Activated naive CD8-positive, alpha-beta T cell treated with anti-CD3 and anti-CD28 coated beads, Interleukin-2, amount 50 U/mL, for 24 hours (primary cell): ENCODE measurements around the gene VCAM1.

ENCODE experiments used
- ATAC-seq: fragments of 150-1000 bp; cut with Tn5 transposase; one replicate; pipeline ENCODE4 v1.10.0; 2021
- DNase-seq: peaks from one replicate; pipeline ENCODE4 v3.0.0; 2021
- H3K27ac Mint-ChIP-seq: one replicate; pipeline ENCODE4 v1.8.0; 2021; ENCODE audit warnings: mild to moderate bottlenecking, mixed read lengths
- H3K27me3 Mint-ChIP-seq: one replicate; pipeline ENCODE4 v1.8.0; 2021; ENCODE audit warnings: mixed read lengths
- H3K36me3 Mint-ChIP-seq: one replicate; pipeline ENCODE4 v1.8.0; 2021; ENCODE audit warnings: low read depth, mixed read lengths
- H3K4me1 Mint-ChIP-seq: one replicate; pipeline ENCODE4 v1.8.0; 2021; ENCODE audit warnings: mixed read lengths
- H3K4me3 Mint-ChIP-seq: one replicate; pipeline ENCODE4 v1.8.0; 2021; ENCODE audit warnings: mild to moderate bottlenecking, moderate library complexity, mixed read lengths
- H3K9me3 Mint-ChIP-seq: one replicate; pipeline ENCODE4 v1.8.0; 2021; ENCODE audit warnings: mixed read lengths

VCAM1 gene

DNA sequence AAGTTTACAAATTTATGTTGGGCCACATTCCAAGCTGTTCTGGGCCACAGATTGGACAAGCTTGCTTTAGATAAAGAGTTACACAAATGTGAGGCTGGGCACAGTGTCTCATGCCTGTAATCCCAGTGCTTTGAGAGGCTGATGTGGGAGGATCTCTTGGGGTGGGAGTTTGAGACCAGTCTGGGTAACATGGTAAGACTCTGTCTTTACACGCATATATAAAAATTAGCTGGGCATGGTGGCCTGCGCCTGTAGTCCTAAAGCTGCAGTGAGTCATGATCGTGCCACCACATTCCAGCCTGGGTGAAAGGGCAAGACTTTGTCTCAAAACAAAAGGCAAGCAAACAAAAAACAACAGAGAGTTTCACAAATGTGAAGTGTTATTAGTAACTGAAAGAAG, 5.9 kb upstream of the VCAM1 start:
- no peaks in the 10 kb centered on the region for H3K36me3 Mint-ChIP-seq
- peaks cover 11% of the 10 kb centered on the region for H3K27me3 Mint-ChIP-seq
- ATAC-seq (peak; percentile 9), DNase-seq (peak; percentile 14)
- H3K9me3 Mint-ChIP-seq: no peaks in the 10 kb centered on the region
- no peak overlapping the region for H3K4me3 Mint-ChIP-seq
- peak overlapping the region; percentile 87 for H3K27ac Mint-ChIP-seq
- H3K4me1 Mint-ChIP-seq: peaks cover 40% of the 10 kb centered on the region

- Mint-ChIP-seq H3K27me3 (peaks cover 11% of the 10 kb centered on the region), H3K4me3 (no peak overlapping the region), H3K4me1 (peaks cover 39% of the 10 kb centered on the region), H3K36me3 (no peaks in the 10 kb centered on the region), H3K27ac (peak overlapping the region; percentile 50), H3K9me3 (no peaks in the 10 kb centered on the region)
- ATAC-seq (peak; percentile 76), DNase-seq (no peak)
These were observed 4.9 kb upstream of the VCAM1 start for GRCh38 chr1:100714599-100714998.

DNA sequence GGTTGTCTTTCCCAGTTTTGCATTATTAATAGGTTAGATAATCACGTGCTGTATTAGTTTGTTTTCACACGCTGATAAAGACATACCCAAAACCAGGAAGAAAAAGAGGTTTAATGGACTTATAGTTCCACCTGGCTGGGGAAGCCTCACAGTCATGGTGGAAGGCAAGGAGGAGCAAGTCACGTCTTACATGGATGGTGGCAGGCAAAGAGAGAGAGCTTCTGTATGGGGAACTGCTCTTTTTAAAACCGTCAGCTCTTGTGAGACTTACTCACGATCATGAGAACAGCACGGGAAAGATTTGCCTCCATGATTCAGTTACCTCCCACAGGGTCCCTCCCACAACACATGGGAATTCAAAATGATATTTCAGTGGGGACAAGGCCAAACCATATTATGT, 2.3 kb upstream of the VCAM1 start:
- peaks cover 39% of the 10 kb centered on the region for H3K4me1 Mint-ChIP-seq

DNA sequence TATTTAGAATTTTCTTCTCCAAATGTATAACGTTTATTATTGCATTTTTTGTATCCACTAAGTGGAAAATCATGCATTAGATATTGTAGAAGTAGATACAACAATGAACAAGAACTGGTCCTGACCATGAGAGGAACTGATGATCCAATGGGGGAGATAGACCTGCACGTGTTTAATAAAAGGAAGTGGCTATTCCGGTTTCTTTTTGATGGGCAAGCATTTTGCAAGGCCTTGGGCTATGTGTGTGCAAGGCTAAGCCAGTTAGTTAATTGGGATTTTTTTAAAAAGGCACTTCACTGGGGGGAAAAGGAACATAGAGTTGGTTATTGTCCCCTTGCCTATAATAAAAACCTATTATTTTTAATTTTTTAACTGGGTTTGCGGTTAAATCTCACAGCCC, 961 bp upstream of the VCAM1 start:
- Mint-ChIP-seq H3K27me3 (peaks cover 18% of the 10 kb centered on the region), H3K27ac (no peak overlapping the region), H3K9me3 (no peaks in the 10 kb centered on the region), H3K36me3 (no peaks in the 10 kb centered on the region), H3K4me3 (no peak overlapping the region), H3K4me1 (peaks cover 25% of the 10 kb centered on the region)
- no peak for ATAC-seq
- no peak for DNase-seq

More for the DNA sequence above, 2.3 kb upstream of the VCAM1 start:
- Mint-ChIP-seq H3K27ac (no peak overlapping the region), H3K4me3 (no peak overlapping the region), H3K27me3 (peaks cover 15% of the 10 kb centered on the region), H3K9me3 (no peaks in the 10 kb centered on the region), H3K36me3 (no peaks in the 10 kb centered on the region)
- ATAC-seq: no peak
- no peak for DNase-seq

- peaks cover 23% of the 10 kb centered on the region for H3K27me3 Mint-ChIP-seq
- H3K36me3 Mint-ChIP-seq: no peaks in the 10 kb centered on the region
- DNase-seq (no peak), ATAC-seq (no peak)
- H3K4me3 Mint-ChIP-seq: peak overlapping the region; percentile 5
- H3K9me3 Mint-ChIP-seq: no peaks in the 10 kb centered on the region
- H3K27ac Mint-ChIP-seq: no peak overlapping the region
- peaks cover 11% of the 10 kb centered on the region for H3K4me1 Mint-ChIP-seq
These were observed 559 bp downstream of the VCAM1 start for GRCh38 chr1:100720101-100720500.

- H3K27ac Mint-ChIP-seq: no peak overlapping the region
- H3K27me3 Mint-ChIP-seq: peaks cover 25% of the 10 kb centered on the region
- no peak for DNase-seq
- peaks cover 9% of the 10 kb centered on the region for H3K4me1 Mint-ChIP-seq
- H3K36me3 Mint-ChIP-seq: no peaks in the 10 kb centered on the region
- ATAC-seq: no peak
- H3K9me3 Mint-ChIP-seq: no peaks in the 10 kb centered on the region
- no peak overlapping the region for H3K4me3 Mint-ChIP-seq
These were observed 1.2 kb downstream of the VCAM1 start for GRCh38 chr1:100720751-100721150.

- Mint-ChIP-seq H3K27me3 (peaks cover 29% of the 10 kb centered on the region), H3K36me3 (no peaks in the 10 kb centered on the region), H3K4me3 (no peak overlapping the region), H3K9me3 (no peaks in the 10 kb centered on the region), H3K4me1 (peaks cover 9% of the 10 kb centered on the region), H3K27ac (no peak overlapping the region)
- no peak for DNase-seq
- ATAC-seq: no peak
These were observed 2.1 kb downstream of the VCAM1 start for GRCh38 chr1:100721526-100722207.

- Mint-ChIP-seq H3K27ac (no peak overlapping the region), H3K9me3 (no peaks in the 10 kb centered on the region), H3K36me3 (no peaks in the 10 kb centered on the region), H3K4me1 (peaks cover 9% of the 10 kb centered on the region), H3K27me3 (peaks cover 28% of the 10 kb centered on the region), H3K4me3 (no peak overlapping the region)
- DNase-seq (no peak), ATAC-seq (no peak)
These were observed 2.7 kb downstream of the VCAM1 start for GRCh38 chr1:100722221-100722620.

GRCh38 chr1:100724281-100724680, 4.7 kb downstream of the VCAM1 start:
- Mint-ChIP-seq H3K9me3 (no peaks in the 10 kb centered on the region), H3K4me3 (no peak overlapping the region), H3K27ac (no peak overlapping the region), H3K36me3 (no peaks in the 10 kb centered on the region), H3K27me3 (peaks cover 33% of the 10 kb centered on the region), H3K4me1 (peaks cover 6% of the 10 kb centered on the region)
- ATAC-seq (no peak), DNase-seq (no peak)

DNA sequence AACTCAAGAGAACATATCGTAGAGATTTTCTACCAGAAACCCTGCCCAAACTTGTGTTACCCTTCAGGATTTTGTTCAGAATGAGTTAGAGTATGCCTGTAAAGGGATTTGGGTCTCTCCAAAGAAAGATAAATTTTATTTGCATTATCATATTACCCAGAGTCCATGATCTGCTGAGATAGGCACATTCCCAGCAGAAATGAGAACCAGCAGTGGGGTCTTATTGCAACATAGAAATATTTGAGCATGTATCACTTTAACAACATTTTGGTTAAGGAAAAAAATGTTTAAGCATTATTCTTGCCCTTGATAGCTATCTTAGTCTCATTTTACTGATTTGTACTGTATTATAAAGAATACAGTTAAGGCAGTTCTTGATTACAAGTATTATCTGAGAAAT, 10.6 kb downstream of the VCAM1 start:
- peaks cover 11% of the 10 kb centered on the region for H3K4me1 Mint-ChIP-seq
- ATAC-seq (no peak), DNase-seq (no peak)
- no peak overlapping the region for H3K27ac Mint-ChIP-seq
- H3K27me3 Mint-ChIP-seq: peaks cover 26% of the 10 kb centered on the region
- H3K36me3 Mint-ChIP-seq: no peaks in the 10 kb centered on the region
- H3K9me3 Mint-ChIP-seq: peaks cover 11% of the 10 kb centered on the region
- no peak overlapping the region for H3K4me3 Mint-ChIP-seq

DNA sequence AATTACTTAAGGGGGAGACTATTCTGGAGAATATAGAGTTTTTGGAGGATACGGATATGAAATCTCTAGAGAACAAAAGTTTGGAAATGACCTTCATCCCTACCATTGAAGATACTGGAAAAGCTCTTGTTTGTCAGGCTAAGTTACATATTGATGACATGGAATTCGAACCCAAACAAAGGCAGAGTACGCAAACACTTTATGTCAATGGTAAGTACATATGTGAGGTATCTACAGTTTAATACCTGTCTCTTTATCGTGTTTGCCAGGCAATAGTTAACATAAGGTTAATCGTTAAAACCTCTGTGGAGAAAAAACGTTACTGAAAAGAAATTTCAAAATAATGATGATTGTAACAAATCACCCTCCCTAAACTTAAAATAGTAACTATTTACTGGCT, 11.8 kb downstream of the VCAM1 start:
- Mint-ChIP-seq H3K36me3 (no peaks in the 10 kb centered on the region), H3K4me3 (no peak overlapping the region), H3K9me3 (peaks cover 11% of the 10 kb centered on the region), H3K27me3 (peaks cover 19% of the 10 kb centered on the region), H3K27ac (no peak overlapping the region), H3K4me1 (peaks cover 11% of the 10 kb centered on the region)
- ATAC-seq: no peak
- DNase-seq: no peak

DNA sequence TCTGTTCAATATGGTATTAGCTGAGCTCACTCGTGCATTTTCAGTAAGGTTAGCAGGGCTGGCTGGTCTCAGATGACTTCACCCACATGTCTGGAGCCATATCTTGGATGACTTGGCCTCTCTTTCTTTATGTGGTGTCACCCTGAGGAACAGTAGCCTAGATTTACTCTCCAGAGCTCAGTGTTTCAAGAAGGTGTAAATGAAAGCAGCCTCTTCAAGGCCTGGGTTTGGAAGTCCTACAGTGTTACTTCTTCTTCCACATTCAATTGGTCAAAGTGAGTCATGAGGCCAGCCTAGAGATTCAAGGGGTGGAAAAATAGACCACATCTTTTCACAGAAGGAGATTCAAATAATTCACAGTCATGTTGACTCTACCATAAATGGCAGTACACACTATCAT, 12.2 kb downstream of the VCAM1 start:
- Mint-ChIP-seq H3K36me3 (no peaks in the 10 kb centered on the region), H3K27me3 (peaks cover 18% of the 10 kb centered on the region), H3K9me3 (peaks cover 11% of the 10 kb centered on the region), H3K27ac (peak overlapping the region; percentile 12), H3K4me1 (peaks cover 11% of the 10 kb centered on the region), H3K4me3 (no peak overlapping the region)
- ATAC-seq: peak; percentile 79
- no peak for DNase-seq

- H3K27ac Mint-ChIP-seq: no peak overlapping the region
- H3K4me3 Mint-ChIP-seq: no peak overlapping the region
- peaks cover 11% of the 10 kb centered on the region for H3K9me3 Mint-ChIP-seq
- no peaks in the 10 kb centered on the region for H3K36me3 Mint-ChIP-seq
- ATAC-seq: no peak
- peaks cover 11% of the 10 kb centered on the region for H3K4me1 Mint-ChIP-seq
- peaks cover 9% of the 10 kb centered on the region for H3K27me3 Mint-ChIP-seq
- DNase-seq: no peak
These were observed 15.1 kb downstream of the VCAM1 start for GRCh38 chr1:100734676-100735075.

DNA sequence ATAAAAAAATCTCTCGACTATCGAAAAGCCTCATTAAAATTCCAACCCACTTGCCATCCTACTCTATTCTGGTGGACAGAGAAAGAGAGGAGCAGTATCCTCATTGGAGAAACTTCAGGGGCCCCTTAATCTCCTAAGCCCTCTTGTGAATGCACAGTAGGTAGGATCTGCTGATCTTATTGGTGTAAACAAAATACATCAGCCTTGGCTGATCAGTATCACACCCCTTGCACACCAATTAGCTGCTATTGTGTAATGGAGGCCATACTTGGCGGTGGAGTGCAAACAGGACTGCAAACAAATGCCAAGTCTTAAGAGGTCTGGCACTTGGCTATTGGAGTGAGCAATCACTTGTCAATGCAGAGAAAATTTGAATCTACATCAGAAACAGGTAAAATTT, 15.7 kb downstream of the VCAM1 start:
- Mint-ChIP-seq H3K27me3 (peaks cover 9% of the 10 kb centered on the region), H3K27ac (no peak overlapping the region), H3K36me3 (no peaks in the 10 kb centered on the region), H3K4me1 (peaks cover 11% of the 10 kb centered on the region), H3K9me3 (peaks cover 11% of the 10 kb centered on the region), H3K4me3 (no peak overlapping the region)
- no peak for DNase-seq
- ATAC-seq: no peak

DNA sequence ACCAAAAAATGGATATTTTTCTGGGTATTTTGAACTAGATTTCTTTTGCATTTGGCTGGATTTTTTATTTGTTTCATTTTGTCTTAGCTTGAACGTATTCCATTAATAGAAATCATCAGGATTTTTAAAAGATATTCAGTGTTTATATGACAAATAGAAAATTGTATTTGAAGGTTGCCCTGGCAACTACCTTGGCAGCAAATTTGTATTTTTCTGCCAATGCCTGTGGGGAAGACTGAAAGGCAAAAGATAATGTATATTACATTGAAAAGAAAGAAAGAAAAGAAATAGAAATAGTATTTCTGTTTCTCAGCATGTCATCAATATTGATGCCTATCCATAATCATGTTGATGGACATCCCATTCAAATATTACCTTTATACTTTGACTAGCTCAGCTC, 16.8 kb downstream of the VCAM1 start:
- no peak for ATAC-seq
- DNase-seq: no peak
- H3K27me3 Mint-ChIP-seq: peaks cover 5% of the 10 kb centered on the region
- H3K4me3 Mint-ChIP-seq: no peak overlapping the region
- H3K36me3 Mint-ChIP-seq: no peaks in the 10 kb centered on the region
- no peak overlapping the region for H3K27ac Mint-ChIP-seq
- peaks cover 10% of the 10 kb centered on the region for H3K4me1 Mint-ChIP-seq
- peaks cover 11% of the 10 kb centered on the region for H3K9me3 Mint-ChIP-seq

- H3K27ac Mint-ChIP-seq: no peak overlapping the region
- ATAC-seq (no peak), DNase-seq (no peak)
- no peak overlapping the region for H3K4me3 Mint-ChIP-seq
- no peaks in the 10 kb centered on the region for H3K36me3 Mint-ChIP-seq
- peaks cover 6% of the 10 kb centered on the region for H3K4me1 Mint-ChIP-seq
- peaks cover 5% of the 10 kb centered on the region for H3K27me3 Mint-ChIP-seq
- H3K9me3 Mint-ChIP-seq: peaks cover 11% of the 10 kb centered on the region
These were observed 17.2 kb downstream of the VCAM1 start for GRCh38 chr1:100736746-100737145.
